RWPE2 (cell line): ENCODE data around the gene ABAT.
"Not testable (repeated sequence)": the region's sequence is repeated elsewhere in the genome, so short reads cannot be mapped to it uniquely, and the experiment has no call there.

Experiments
- ATAC-seq: fragments of 200-7000 bp; cut with Tn5 transposase; 3 replicates; pipeline ENCODE4 v1.9.1; 2021; ENCODE audit warnings: low read depth
- DNase-seq: peaks from one replicate; pipeline ENCODE4 v3.0.0-alpha.2; 2020; ENCODE audit warnings: low spot score
- H3K27ac ChIP-seq: fragments of 450-650 bp; 2 replicates; pipeline ENCODE4 v1.5.1; 2017; ENCODE audit warnings: mild to moderate bottlenecking; ENCODE audit not compliant: poor library complexity, severe bottlenecking
- H3K27me3 ChIP-seq: fragments of 250-450 bp; sonication (Bioruptor Pico); 2 replicates; pipeline ENCODE4 v1.5.1; 2021; ENCODE audit warnings: mild to moderate bottlenecking, moderate library complexity; ENCODE audit not compliant: insufficient read depth, poor library complexity, severe bottlenecking
- H3K36me3 ChIP-seq: fragments of 250-450 bp; sonication (Bioruptor Pico); 2 replicates; pipeline ENCODE4 v1.5.1; 2020; ENCODE audit warnings: low read depth, mild to moderate bottlenecking, moderate library complexity
- H3K4me1 ChIP-seq: fragments of 250-450 bp; sonication (Bioruptor Pico); 2 replicates; pipeline ENCODE4 v1.5.1; 2021; ENCODE audit warnings: mild to moderate bottlenecking, moderate library complexity; ENCODE audit not compliant: insufficient read depth, poor library complexity, severe bottlenecking
- H3K4me3 ChIP-seq: fragments of 250-450 bp; sonication (Bioruptor Pico); 2 replicates; pipeline ENCODE4 v1.5.1; 2021; ENCODE audit warnings: mild to moderate bottlenecking, moderate library complexity; ENCODE audit not compliant: severe bottlenecking
- H3K9me3 ChIP-seq: fragments of 250-450 bp; sonication (Bioruptor Pico); 2 replicates; pipeline ENCODE4 v1.5.1; 2021; ENCODE audit warnings: mild to moderate bottlenecking, moderate library complexity; ENCODE audit not compliant: severe bottlenecking
- TF ChIP-seq, protein P1 (sequence below): fragments of 450-650 bp; IDR thresholded peaks from one replicate; pipeline ENCODE4 v1.5.1; 2017; ENCODE audit warnings: mild to moderate bottlenecking, moderate library complexity; ENCODE audit not compliant: poor library complexity, severe bottlenecking

ABAT gene

DNA sequence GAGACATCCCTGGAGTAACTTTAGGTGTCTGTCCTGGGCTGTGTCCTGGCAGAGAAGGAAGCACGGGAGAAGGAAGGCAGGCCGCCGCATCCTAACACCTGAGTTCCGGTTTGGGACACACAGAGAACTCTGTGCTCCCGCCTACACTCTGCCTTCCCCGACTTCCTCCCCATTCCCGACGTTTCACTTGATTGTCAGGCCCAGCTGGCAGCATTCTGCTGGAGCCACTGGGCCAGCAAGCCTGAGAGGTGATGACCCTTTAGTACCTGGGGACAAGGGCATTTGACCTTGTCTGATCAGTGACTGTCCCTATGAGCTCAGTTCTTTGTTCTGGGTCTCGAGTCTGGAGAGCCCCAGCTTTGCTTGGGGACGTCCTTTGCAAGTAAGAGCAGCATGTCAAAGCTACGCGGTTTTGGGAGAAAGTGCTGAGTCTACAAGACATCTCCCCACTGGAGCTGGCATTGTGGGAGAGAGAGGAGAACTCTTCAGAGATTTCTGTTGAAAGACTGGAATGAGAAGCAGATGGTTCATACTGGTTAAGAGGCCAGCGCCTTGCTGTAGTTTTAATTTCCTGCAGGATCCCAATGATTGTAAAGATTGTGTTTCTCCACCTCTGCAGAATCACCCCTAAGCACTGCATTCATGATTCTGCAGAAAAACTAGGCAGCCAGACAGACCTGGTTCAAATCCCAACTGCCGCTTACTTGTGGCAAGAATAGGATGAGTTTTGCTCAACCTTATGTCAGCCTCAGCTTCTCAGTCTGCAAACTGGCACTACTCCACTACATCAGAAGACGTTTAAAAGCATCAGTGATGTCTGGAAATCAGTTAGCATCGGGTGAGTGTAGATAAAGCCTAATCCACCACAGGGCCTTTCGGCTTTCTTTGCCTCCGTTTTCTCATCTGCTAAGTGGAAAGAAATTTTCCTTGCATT lies 20.6 kb downstream of the ABAT start:
- ATAC-seq (no peak), DNase-seq (no peak)
- TF ChIP-seq, protein P1, sequence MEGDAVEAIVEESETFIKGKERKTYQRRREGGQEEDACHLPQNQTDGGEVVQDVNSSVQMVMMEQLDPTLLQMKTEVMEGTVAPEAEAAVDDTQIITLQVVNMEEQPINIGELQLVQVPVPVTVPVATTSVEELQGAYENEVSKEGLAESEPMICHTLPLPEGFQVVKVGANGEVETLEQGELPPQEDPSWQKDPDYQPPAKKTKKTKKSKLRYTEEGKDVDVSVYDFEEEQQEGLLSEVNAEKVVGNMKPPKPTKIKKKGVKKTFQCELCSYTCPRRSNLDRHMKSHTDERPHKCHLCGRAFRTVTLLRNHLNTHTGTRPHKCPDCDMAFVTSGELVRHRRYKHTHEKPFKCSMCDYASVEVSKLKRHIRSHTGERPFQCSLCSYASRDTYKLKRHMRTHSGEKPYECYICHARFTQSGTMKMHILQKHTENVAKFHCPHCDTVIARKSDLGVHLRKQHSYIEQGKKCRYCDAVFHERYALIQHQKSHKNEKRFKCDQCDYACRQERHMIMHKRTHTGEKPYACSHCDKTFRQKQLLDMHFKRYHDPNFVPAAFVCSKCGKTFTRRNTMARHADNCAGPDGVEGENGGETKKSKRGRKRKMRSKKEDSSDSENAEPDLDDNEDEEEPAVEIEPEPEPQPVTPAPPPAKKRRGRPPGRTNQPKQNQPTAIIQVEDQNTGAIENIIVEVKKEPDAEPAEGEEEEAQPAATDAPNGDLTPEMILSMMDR, result no peak
- no peak overlapping the region for H3K4me3 ChIP-seq
- no peaks in the 10 kb centered on the region for H3K4me1 ChIP-seq
- H3K27me3 ChIP-seq, result no peaks in the 10 kb centered on the region
- H3K36me3 ChIP-seq, result no peaks in the 10 kb centered on the region
- no peak overlapping the region for H3K27ac ChIP-seq
- no peaks in the 10 kb centered on the region for H3K9me3 ChIP-seq

DNA sequence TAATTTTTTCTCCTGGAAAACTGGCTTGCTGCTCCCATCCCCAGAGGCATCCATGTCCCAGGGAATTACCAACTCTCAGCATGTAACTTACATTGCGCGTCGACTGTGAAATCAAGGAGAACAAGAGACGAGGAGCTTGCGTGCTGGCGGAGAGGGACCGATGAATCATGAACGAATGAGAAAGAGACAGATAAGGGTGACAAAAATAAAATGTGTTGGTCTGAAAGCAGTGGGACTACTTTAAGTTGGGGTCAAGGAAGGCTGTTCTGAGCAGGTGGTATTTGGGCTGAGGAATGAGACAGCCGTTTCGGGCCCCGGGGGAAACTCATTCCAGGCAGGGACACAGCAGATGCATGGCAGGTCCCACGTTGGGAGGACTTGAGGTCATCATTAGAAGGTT lies 22.5 kb downstream of the ABAT start:
- ATAC-seq, result no peak
- TF ChIP-seq, protein P1, result no peak
- H3K9me3 ChIP-seq, result no peaks in the 10 kb centered on the region

DNA sequence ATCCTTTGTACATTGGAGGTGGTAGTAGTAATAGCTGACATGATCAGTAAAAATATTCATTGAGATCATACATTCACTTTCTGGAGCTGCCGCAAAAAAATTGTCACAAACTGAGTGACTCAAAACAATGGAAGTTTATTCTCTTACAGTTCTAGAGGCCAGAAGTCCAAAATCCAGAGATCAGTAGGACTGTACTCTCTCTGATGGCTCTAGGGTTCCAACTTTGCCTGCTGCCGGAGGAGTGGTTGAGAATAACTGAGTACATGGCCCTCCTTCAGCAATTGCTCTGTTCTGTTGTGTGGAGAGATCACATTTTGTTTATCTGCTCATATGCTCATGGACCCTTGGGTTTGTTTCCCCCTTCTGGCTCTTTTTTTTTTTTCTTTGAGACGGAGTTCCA lies 23.5 kb downstream of the ABAT start:
- ATAC-seq (no peak), DNase-seq (no peak)
- TF ChIP-seq, protein P1, result no peak
- Histone ChIP-seq H3K27me3 (no peaks in the 10 kb centered on the region), H3K9me3 (no peaks in the 10 kb centered on the region), H3K36me3 (no peaks in the 10 kb centered on the region), H3K4me3 (no peak overlapping the region), H3K27ac (no peak overlapping the region), H3K4me1 (no peaks in the 10 kb centered on the region)

More for the DNA sequence above, 22.5 kb downstream of the ABAT start:
- Histone ChIP-seq H3K4me1 (no peaks in the 10 kb centered on the region), H3K4me3 (no peak overlapping the region), H3K27ac (no peak overlapping the region), H3K36me3 (no peaks in the 10 kb centered on the region), H3K27me3 (no peaks in the 10 kb centered on the region)
- no peak for DNase-seq

DNA sequence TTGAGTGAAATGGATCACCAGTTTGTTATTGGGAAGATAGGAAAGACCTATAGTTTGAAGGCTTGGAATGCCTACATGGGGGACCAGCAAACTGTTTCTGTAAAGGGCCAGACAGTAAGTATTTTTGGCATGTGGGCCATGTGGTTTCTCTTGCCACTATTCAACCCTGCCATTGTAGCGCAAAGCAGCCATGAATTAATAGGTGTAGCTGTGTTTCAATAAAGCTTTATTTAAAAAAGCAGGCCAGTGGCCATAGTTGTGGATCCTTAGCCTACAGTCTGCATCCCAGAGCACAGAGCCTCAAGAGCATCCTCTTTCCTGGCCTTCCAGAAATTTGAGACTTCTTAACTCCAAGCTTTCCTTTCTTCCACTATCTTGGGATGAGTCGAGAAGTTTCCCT lies 29.3 kb downstream of the ABAT start:
- H3K9me3 ChIP-seq, result no peaks in the 10 kb centered on the region
- no peak for DNase-seq
- H3K4me3 ChIP-seq, result no peak overlapping the region
- no peak overlapping the region for H3K27ac ChIP-seq
- TF ChIP-seq, protein P1, result no peak
- H3K27me3 ChIP-seq, result no peaks in the 10 kb centered on the region
- ATAC-seq, result no peak
- H3K36me3 ChIP-seq, result no peaks in the 10 kb centered on the region
- no peaks in the 10 kb centered on the region for H3K4me1 ChIP-seq

DNA sequence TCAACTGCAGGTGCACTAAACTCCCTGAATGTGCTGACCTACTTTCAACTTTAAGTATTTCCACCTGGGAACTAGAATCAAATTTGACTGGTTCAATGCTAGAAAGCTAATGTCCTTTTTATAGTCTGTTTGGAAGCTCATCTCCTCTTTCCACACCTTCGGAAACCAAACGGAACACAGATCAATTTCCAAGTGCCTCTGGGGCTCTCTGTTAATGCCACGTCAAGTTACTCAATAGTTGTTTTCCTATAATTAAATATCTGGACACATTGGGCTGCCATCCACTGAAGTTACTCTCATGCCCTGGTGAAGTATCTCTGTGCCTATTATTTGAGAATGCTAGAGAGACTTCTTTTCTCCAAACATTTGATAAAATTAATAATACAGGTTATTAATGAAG lies 29.7 kb downstream of the ABAT start:
- ATAC-seq (no peak), DNase-seq (no peak)
- Histone ChIP-seq H3K36me3 (no peaks in the 10 kb centered on the region), H3K27ac (no peak overlapping the region), H3K27me3 (no peaks in the 10 kb centered on the region), H3K4me3 (no peak overlapping the region), H3K4me1 (no peaks in the 10 kb centered on the region), H3K9me3 (no peaks in the 10 kb centered on the region)
- TF ChIP-seq, protein P1, result no peak

DNA sequence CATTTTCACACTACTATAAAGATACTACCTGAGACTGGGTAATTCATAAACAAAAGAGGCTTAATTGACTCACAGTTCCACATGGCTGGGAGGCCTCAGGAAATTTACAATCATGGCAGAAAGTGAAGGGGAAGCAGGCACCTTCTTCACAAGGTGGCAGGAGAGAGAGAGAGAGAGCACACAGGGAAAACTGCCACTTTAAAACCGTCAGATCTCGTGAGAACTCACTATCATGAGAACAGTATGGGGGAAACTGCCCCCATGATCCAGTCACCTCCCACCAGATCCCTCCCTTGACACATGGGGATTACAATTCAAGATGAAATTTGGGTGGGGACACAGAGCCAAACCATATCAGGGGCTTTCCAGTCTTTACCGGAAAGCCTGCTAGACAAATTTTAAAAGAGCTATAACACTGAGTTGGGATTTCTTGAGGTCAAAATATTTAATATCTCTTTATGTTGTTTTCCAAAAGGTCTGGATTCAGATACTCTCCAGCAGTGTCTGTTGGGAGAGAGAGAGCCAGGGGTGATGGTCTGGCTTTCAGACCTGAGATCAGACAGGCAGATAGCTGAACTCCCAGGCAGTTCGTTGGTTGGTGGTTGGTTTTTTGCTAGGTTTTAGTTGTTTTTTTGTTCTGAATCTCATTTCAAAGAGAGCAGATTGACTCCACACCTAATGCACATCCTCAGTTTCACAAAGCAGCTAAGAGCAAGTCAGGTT lies 30.8 kb downstream of the ABAT start:
- not testable (repeated sequence) for H3K27me3 ChIP-seq, H3K4me1 ChIP-seq, H3K4me3 ChIP-seq, ATAC-seq, DNase-seq, H3K36me3 ChIP-seq, H3K27ac ChIP-seq, H3K9me3 ChIP-seq
